HG02852 (cell line): ENCODE data around the gene LAIR2.

Experiments used
- ATAC-seq: cut with Tn5 transposase; IDR thresholded peaks from one replicate; pipeline ENCODE4 v1.9.1; 2021; ENCODE audit warnings: mild to moderate bottlenecking, moderate library complexity; ENCODE audit not compliant: unreplicated experiment

The LAIR2 gene

DNA sequence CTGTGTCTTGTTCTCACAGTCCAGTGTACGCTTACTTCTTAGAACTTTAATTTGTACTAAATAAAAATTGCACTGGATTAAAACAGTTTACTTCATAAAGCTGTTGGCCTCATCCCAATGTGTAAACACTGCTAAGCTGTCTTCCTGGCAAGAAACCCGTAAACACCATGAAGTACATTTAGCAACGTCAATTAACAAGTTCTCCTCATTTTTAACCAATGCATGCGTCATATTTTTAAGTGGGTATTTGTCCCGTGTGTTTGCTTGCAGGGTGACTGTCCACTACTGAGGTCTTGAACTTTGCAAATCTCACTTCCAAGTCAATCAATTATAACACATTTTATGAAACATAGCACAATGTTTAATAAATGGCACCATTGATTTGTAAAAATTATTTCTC, 28.2 kb downstream of the LAIR2 start:
- no peak for ATAC-seq

DNA sequence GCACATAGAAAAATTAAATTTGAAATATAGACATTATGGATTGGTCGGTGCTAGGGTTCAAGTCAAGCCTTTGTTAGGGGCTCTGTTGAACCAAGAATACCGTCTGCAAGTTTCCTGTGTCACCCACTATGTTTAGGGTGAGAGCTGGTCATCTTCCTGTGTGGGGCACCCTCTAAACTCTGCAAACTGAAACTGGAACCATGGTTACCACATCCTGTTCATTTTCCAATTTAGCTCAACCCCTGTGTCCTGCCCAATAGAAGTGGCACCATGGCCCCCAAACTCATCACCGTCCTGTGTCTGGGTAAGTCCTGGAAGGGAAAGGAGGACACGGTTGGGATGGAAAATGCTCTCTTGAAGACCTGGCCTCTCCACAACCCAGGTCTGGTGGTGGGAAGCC, 29.9 kb downstream of the LAIR2 start:
- ATAC-seq, result peak; percentile 55

GRCh38 chr19:54533476-54533875, 30.8 kb downstream of the LAIR2 start:
- ATAC-seq, result no peak

- no peak for ATAC-seq
Measured at GRCh38 chr19:54534156-54534555, 31.5 kb downstream of the LAIR2 start.

DNA sequence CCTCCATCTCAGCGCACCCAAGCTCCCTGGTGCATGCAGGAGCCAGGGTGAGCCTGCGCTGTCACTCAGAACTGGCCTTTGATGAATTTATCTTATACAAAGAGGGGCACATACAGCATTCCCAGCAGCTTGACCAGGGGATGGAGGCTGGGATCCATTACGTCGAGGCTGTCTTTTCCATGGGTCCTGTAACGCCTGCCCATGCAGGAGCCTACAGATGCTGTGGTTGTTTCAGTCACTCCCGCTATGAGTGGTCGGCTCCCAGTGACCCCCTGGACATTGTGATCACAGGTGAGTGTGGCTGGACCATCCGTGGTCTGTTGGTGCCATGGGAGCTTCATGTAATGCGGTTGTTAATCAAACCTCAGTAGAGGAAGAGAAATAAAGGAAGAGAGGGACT, 33.0 kb downstream of the LAIR2 start:
- no peak for ATAC-seq

DNA sequence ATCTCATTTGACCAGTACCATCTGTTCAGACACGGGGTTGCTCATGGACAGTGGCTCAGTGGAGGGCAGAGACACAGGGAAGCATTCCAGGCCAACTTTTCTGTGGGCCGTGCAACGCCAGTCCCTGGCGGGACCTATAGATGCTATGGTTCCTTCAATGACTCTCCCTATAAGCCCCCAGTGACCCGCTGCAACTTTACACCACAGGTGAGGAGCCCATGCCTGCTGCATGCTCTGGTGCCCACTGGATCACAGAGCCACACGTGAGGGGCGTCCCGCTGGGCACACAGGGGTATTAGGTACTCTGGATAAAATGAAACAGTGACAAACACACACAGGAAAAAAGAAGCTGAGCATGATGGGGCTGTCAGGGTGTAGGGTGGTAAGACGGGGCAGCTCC, 34.3 kb downstream of the LAIR2 start:
- no peak for ATAC-seq

DNA sequence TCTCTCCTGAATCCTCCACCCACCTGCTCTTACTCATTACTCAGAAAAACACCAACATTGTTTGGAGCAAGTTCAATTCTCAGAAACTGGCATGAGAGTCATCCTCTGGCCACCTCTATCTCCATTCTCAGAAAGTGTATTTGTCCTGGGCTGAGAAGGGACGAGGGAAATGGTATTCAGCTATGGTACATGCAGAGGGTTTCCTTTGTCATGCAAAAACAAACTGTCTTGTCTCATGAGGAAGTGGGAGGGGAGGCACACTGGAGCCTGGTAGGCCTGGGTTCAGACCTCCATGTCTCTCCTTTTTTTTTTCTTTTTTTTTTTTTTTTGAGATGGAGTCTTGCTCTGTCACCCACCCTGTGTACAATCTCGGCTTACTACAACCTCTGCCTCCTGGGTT, 39.1 kb downstream of the LAIR2 start:
- no peak for ATAC-seq

GRCh38 chr19:54548806-54549205, 46.2 kb downstream of the LAIR2 start:
- ATAC-seq, result no peak

GRCh38 chr19:54549224-54549623, 46.6 kb downstream of the LAIR2 start:
- ATAC-seq, result no peak

- ATAC-seq, result no peak
Measured at GRCh38 chr19:54551293-54551692, 48.7 kb downstream of the LAIR2 start.

DNA sequence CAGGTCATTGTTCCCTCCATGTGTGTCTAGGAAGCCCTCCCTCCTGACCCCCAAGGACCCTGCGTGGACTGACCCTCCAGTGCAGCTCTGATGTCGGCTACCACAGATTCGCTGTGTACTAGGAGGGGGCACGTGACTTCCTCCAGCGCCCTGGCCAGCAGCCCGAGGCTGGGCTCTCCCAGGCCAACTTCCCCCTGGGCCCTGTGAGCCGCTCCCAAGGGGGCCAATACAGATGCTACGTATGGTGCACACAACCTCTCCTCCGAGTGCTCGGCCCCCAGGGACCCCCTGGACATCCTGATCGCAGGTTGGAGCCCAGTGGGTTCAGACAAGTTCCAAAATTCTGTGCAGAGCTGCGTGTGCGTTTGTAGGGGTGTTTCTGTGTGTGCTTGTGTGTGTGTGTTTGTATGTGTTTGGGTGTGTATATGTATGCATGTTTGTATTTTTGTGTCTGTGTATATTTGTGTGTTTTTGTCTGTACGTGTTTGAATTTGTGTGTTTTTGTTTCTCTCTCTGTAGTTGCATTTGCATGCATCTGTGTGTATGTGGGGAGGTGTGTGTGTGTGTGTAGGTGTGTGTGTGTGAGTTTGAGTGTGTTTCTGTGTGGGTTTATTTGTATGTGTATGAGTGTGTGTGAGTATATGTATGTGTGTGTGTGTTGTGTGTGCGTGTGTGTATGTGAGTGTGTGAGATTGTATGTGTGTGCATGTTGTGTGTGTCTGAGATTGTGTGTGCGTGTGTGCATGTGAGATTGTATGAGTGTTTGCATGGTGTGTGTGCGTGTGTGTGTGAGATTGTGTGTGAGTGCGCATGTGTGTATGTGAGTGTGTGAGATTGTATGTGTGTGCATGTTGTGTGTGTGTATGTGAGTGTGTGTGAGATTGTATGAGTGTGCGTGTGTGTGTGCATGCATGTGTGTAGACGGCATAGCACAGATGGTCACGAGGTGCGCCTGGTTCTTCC, 49.6 kb downstream of the LAIR2 start:
- no peak for ATAC-seq

DNA sequence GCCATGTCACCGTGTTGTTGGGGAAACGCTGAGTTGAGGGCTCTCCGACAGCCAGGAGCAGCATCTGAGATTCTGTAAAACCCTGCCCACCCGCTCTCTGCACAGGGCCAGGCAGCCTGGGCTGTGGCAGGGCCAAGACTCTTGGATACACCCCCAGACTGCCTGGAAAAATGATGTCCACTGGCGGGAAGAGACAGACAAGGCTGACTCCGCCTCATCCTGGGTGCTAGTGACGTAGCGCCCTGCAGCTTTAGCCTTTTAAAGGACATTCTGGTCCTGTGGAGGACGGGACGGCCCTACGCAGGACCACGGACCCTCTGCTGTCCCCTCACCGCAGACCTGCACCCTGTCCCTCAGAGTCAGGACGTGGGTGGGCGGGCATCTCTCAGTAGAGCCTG, 50.3 kb downstream of the LAIR2 start:
- ATAC-seq, result no peak

DNA sequence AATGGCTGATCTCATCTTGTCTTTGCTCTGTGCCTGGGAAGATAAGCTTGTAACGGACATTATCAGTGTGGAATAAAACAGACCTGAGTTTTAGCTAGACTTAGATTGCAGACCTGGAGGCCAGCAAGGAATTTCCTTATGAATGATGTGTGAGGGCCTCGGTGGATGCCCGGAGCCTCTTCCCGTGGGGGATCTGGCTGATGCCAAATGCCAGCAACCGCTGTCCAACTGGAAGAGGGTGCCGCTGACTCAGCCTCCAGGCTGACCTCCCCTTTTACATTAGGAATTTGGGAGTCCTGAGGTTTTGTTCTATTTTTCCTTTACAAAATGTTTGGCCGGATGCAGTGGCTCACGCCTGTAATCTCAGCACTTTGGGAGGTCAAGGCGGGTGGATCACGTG, 51.4 kb downstream of the LAIR2 start:
- no peak for ATAC-seq

DNA sequence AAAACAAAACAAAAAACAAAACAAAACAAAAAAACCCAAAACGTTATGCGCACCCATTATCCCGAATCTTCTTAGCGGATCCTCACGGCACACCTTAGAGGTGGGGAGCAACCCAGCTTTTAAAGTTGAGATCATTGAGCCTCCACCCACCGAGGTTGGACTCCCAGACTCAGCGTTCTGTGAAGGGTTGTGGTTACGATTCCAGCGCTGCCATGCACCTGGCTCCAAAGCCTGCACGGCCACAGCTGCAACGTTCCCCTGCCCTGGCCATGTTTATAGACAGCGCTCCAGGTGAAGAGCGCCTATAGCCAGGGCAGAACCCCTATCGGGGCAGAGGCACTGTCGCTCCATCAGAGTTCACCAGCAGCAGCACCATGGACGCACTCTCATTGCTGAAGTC, 52.3 kb downstream of the LAIR2 start:
- ATAC-seq, result no peak

DNA sequence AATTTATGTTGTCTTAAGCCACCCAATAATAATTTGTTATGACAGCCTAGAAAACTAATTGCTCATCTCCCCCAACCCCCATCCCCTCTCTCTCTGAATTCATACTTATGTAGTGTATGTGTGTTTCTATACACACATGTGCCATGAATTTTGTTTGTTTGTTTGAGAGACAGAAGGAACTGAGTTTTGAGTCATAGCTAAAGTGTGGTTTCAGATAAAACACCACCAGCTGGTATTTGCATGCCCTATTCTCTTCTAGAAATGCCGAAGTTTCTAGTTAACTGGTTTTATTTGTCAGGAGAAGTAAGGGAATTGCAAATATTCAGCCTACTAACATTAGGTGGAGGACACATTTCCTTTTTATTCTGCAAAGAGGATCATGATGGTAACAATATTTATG, 53.6 kb downstream of the LAIR2 start:
- no peak for ATAC-seq

DNA sequence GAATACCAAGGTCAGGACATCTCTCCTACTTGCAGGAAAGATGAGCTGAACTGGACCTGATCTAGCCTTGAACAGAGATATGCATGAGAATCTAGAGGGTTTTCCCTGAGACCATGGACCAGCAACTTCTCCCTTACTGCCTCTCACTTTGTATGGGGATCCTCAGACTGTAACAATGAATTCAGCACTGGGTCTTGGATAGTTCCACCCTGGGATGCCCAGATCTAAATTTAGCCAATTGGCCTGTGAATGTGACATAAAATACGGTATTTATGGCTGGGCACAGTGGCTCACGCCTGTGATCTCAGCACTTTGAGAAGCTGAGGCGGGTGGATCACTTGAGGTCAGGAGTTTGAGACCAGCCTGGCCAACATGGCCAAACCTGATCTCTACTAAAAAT, 55.7 kb downstream of the LAIR2 start:
- no peak for ATAC-seq
